ENCODE data around the gene ZNF845. TPM values are rescaled to one million over a fixed set of nuclear protein-coding genes. Genes with fewer than 3 reads are reported as not detected.

ZNF845 gene
- 4.4 and 5.5 TPM in 2 replicates for total RNA-seq

GRCh38 chr19:53333463-53334449, at the start of gene ZNF845:
Gene ZNF845 (plus strand): TSS chr19:53333749. CDS start chr19:53341308, 7,559 bp downstream.

GRCh38 chr19:53365134-53365898, 31.8 kb downstream of the ZNF845 start, which contains the start of gene ZNF525:
Gene ZNF525 (plus strand): TSS chr19:53365705. CDS start chr19:53372282, 6,577 bp downstream.

GRCh38 chr19:53394974-53395839, 61.7 kb downstream of the ZNF845 start, which contains the start of gene ZNF765:
Gene ZNF765 (plus strand): TSS chr19:53395149. CDS start chr19:53398016, 2,867 bp downstream.

Other genes with a start within 250 kb of the ZNF845 start
- 10.6 and 37.3 TPM in 2 replicates for gene ZNF160, start 230.3 kb upstream of the ZNF845 start, total RNA-seq
- gene ZNF415, start 200.8 kb upstream of the ZNF845 start, total RNA-seq = 3.7 and 8.7 TPM in 2 replicates
- gene ZNF347, start 174.7 kb upstream of the ZNF845 start, total RNA-seq = 2.3 and 7.0 TPM in 2 replicates
- gene ZNF665, start 140.4 kb upstream of the ZNF845 start, total RNA-seq = 0.65 and 3.8 TPM in 2 replicates
- 9.2 and 25.4 TPM in 2 replicates for gene ZNF677, start 78.9 kb upstream of the ZNF845 start, total RNA-seq
- not detected in 2 replicates for gene VN1R2, start 75.5 kb upstream of the ZNF845 start, total RNA-seq
- not detected in 2 replicates for gene VN1R4, start 66.0 kb upstream of the ZNF845 start, total RNA-seq
- 1.2 and 2.5 TPM in 2 replicates for gene ZNF525, start 32.0 kb downstream of the ZNF845 start, total RNA-seq
- gene ZNF765, start 61.4 kb downstream of the ZNF845 start, total RNA-seq = 6.1 and 8.5 TPM in 2 replicates
- 5.9 and 11.7 TPM in 2 replicates for gene ZNF761, start 98.2 kb downstream of the ZNF845 start, total RNA-seq
- gene ZNF813, start 134.0 kb downstream of the ZNF845 start, total RNA-seq = 1.5 and 2.5 TPM in 2 replicates
- gene ZNF331, start 204.4 kb downstream of the ZNF845 start, total RNA-seq = 3.1 and 15.9 TPM in 2 replicates

Measured in epithelial cell of alveolus of lung (primary cell).